Measurements from ENCODE around the gene SHLD2.
A peak's percentile ranks its signal among the peaks of the same experiment; 100 is the strongest.
"Not testable (repeated sequence)": the region's sequence is repeated elsewhere in the genome, so short reads cannot be mapped to it uniquely, and the experiment has no call there.

Gene SHLD2

GRCh38 chr10:87072449-87072848, 22.6 kb upstream of the SHLD2 start:
- no peak for DNase-seq
- H3K27ac Mint-ChIP-seq = no peak overlapping the region
- H3K36me3 Mint-ChIP-seq = peaks cover 42% of the 10 kb centered on the region
- CTCF ChIA-PET = interaction anchor here (0.9 kb wide), 1 partner anchor 132 kb away, joined by 3 read pairs; no protein-coding TSS in a partner anchor
- H3K4me3 Mint-ChIP-seq = no peak overlapping the region
- H3K27me3 Mint-ChIP-seq = no peaks in the 10 kb centered on the region
- no peaks in the 10 kb centered on the region for H3K9me3 Mint-ChIP-seq
- H3K4me1 Mint-ChIP-seq = no peaks in the 10 kb centered on the region

- CTCF ChIA-PET, DNase-seq, H3K4me1 Mint-ChIP-seq, H3K27ac Mint-ChIP-seq, H3K4me3 Mint-ChIP-seq, H3K27me3 Mint-ChIP-seq, H3K9me3 Mint-ChIP-seq: not testable (repeated sequence)
- peaks cover 39% of the 10 kb centered on the region for H3K36me3 Mint-ChIP-seq
Measured at GRCh38 chr10:87076421-87076820, 18.6 kb upstream of the SHLD2 start.

- Mint-ChIP-seq H3K4me3 (no peak overlapping the region), H3K36me3 (peaks cover 37% of the 10 kb centered on the region), H3K4me1 (peaks cover 20% of the 10 kb centered on the region), H3K9me3 (peaks cover 2% of the 10 kb centered on the region), H3K27ac (no peak overlapping the region), H3K27me3 (no peaks in the 10 kb centered on the region)
- CTCF ChIA-PET = no interaction called here
- DNase-seq = no peak
Measured at GRCh38 chr10:87079106-87079836, 15.7 kb upstream of the SHLD2 start.

- CTCF ChIA-PET, H3K27me3 Mint-ChIP-seq, H3K4me3 Mint-ChIP-seq, H3K9me3 Mint-ChIP-seq, DNase-seq, H3K27ac Mint-ChIP-seq: not testable (repeated sequence)
- Mint-ChIP-seq H3K4me1 (peaks cover 28% of the 10 kb centered on the region), H3K36me3 (peaks cover 34% of the 10 kb centered on the region)
Measured at GRCh38 chr10:87080621-87081020, 14.4 kb upstream of the SHLD2 start.

GRCh38 chr10:87081574-87081973, 13.4 kb upstream of the SHLD2 start:
- H3K4me1 Mint-ChIP-seq = peaks cover 31% of the 10 kb centered on the region
- H3K27me3 Mint-ChIP-seq, CTCF ChIA-PET, H3K4me3 Mint-ChIP-seq, H3K9me3 Mint-ChIP-seq, H3K27ac Mint-ChIP-seq, DNase-seq: not testable (repeated sequence)
- peaks cover 33% of the 10 kb centered on the region for H3K36me3 Mint-ChIP-seq

GRCh38 chr10:87082219-87082618, 12.8 kb upstream of the SHLD2 start:
- H3K9me3 Mint-ChIP-seq, H3K27ac Mint-ChIP-seq, CTCF ChIA-PET, H3K4me3 Mint-ChIP-seq, DNase-seq, H3K27me3 Mint-ChIP-seq: not testable (repeated sequence)
- Mint-ChIP-seq H3K4me1 (peaks cover 34% of the 10 kb centered on the region), H3K36me3 (peaks cover 37% of the 10 kb centered on the region)

GRCh38 chr10:87083576-87084290, 11.3 kb upstream of the SHLD2 start:
- Mint-ChIP-seq H3K36me3 (peaks cover 41% of the 10 kb centered on the region), H3K4me1 (peaks cover 36% of the 10 kb centered on the region)
- DNase-seq, H3K4me3 Mint-ChIP-seq, H3K9me3 Mint-ChIP-seq, CTCF ChIA-PET, H3K27ac Mint-ChIP-seq, H3K27me3 Mint-ChIP-seq: not testable (repeated sequence)

- DNase-seq, CTCF ChIA-PET, H3K27me3 Mint-ChIP-seq, H3K27ac Mint-ChIP-seq, H3K4me3 Mint-ChIP-seq, H3K9me3 Mint-ChIP-seq: not testable (repeated sequence)
- H3K36me3 Mint-ChIP-seq = peaks cover 42% of the 10 kb centered on the region
- peaks cover 36% of the 10 kb centered on the region for H3K4me1 Mint-ChIP-seq
Measured at GRCh38 chr10:87084291-87084782, 10.7 kb upstream of the SHLD2 start.

- Mint-ChIP-seq H3K27ac (no peak overlapping the region), H3K27me3 (no peaks in the 10 kb centered on the region), H3K36me3 (peaks cover 43% of the 10 kb centered on the region), H3K4me3 (no peak overlapping the region), H3K9me3 (no peaks in the 10 kb centered on the region), H3K4me1 (peaks cover 47% of the 10 kb centered on the region)
- CTCF ChIA-PET = interaction anchor here (1.0 kb wide), 1 partner anchor 10 kb away, joined by 3 read pairs; the partner anchor contains the start of gene SHLD2
- no peak for DNase-seq
Measured at GRCh38 chr10:87085537-87085936, 9.5 kb upstream of the SHLD2 start.

- no peaks in the 10 kb centered on the region for H3K9me3 Mint-ChIP-seq
- H3K27ac Mint-ChIP-seq = no peak overlapping the region
- peaks cover 54% of the 10 kb centered on the region for H3K4me1 Mint-ChIP-seq
- H3K27me3 Mint-ChIP-seq = no peaks in the 10 kb centered on the region
- CTCF ChIA-PET = no interaction called here
- peaks cover 40% of the 10 kb centered on the region for H3K36me3 Mint-ChIP-seq
- no peak for DNase-seq
- H3K4me3 Mint-ChIP-seq = no peak overlapping the region
Measured at GRCh38 chr10:87089746-87090145, 5.3 kb upstream of the SHLD2 start.

GRCh38 chr10:87090779-87091178, 4.2 kb upstream of the SHLD2 start:
- Mint-ChIP-seq H3K36me3 (peaks cover 41% of the 10 kb centered on the region), H3K27ac (no peak overlapping the region), H3K27me3 (no peaks in the 10 kb centered on the region), H3K4me3 (no peak overlapping the region), H3K9me3 (no peaks in the 10 kb centered on the region), H3K4me1 (peaks cover 52% of the 10 kb centered on the region)
- no peak for DNase-seq
- CTCF ChIA-PET = no interaction called here

GRCh38 chr10:87092376-87092860, 2.6 kb upstream of the SHLD2 start:
- Mint-ChIP-seq H3K36me3 (peaks cover 37% of the 10 kb centered on the region), H3K27ac (peak overlapping the region; percentile 98), H3K4me1 (peaks cover 61% of the 10 kb centered on the region), H3K27me3 (no peaks in the 10 kb centered on the region), H3K9me3 (no peaks in the 10 kb centered on the region), H3K4me3 (peak overlapping the region; percentile 89)
- DNase-seq = no peak
- CTCF ChIA-PET = interaction anchor here (1.3 to 1.7 kb wide), 3 partner anchors 16 to 153 kb away, joined by 3 to 5 read pairs (median 4); no protein-coding TSS in a partner anchor

- H3K27me3 Mint-ChIP-seq = no peaks in the 10 kb centered on the region
- H3K27ac Mint-ChIP-seq = peak overlapping the region; percentile 98
- H3K36me3 Mint-ChIP-seq = peaks cover 33% of the 10 kb centered on the region
- peak overlapping the region; percentile 89 for H3K4me3 Mint-ChIP-seq
- H3K9me3 Mint-ChIP-seq = no peaks in the 10 kb centered on the region
- DNase-seq = peak; percentile 42
- CTCF ChIA-PET = interaction anchor here (1.1 to 1.7 kb wide), 3 partner anchors 16 to 154 kb away, joined by 3 to 5 read pairs (median 3); no protein-coding TSS in a partner anchor
- H3K4me1 Mint-ChIP-seq = peaks cover 63% of the 10 kb centered on the region
Measured at GRCh38 chr10:87092861-87093631, 2.0 kb upstream of the SHLD2 start.
